PFSK-1 (cell line): ENCODE results near the gene SEMA3C.

ENCODE experiments used
- POLR2AphosphoS5 ChIP-seq: IDR thresholded peaks from 2 replicates; pipeline ENCODE4 v1.6.1; 2012; ENCODE audit warnings: low read depth, mild to moderate bottlenecking, control low read depth, low read length, moderate library complexity
- SIN3A ChIP-seq: IDR thresholded peaks from 2 replicates; pipeline ENCODE4 v1.6.1; 2012; ENCODE audit warnings: mild to moderate bottlenecking, low read length, moderate library complexity, borderline replicate concordance; ENCODE audit not compliant: insufficient read depth
- TAF1 ChIP-seq: IDR thresholded peaks from 2 replicates; pipeline ENCODE4 v1.6.1; 2012; ENCODE audit warnings: low read length, control low read depth, borderline replicate concordance; ENCODE audit not compliant: insufficient read depth
- TF ChIP-seq, protein P1 (sequence below), 2 experiments: IDR thresholded peaks; 2 replicates each; pipeline versions ENCODE4 v1.6.1 to v1.8.0; 2011 to 2012; ENCODE audit warnings: low read depth in 2 of 2, low read length in 2 of 2, control low read depth in 1 of 2, inconsistent platforms in 1 of 2, mild to moderate bottlenecking in 1 of 2, moderate library complexity in 1 of 2; ENCODE audit not compliant: insufficient read depth in 1 of 2

DNA sequence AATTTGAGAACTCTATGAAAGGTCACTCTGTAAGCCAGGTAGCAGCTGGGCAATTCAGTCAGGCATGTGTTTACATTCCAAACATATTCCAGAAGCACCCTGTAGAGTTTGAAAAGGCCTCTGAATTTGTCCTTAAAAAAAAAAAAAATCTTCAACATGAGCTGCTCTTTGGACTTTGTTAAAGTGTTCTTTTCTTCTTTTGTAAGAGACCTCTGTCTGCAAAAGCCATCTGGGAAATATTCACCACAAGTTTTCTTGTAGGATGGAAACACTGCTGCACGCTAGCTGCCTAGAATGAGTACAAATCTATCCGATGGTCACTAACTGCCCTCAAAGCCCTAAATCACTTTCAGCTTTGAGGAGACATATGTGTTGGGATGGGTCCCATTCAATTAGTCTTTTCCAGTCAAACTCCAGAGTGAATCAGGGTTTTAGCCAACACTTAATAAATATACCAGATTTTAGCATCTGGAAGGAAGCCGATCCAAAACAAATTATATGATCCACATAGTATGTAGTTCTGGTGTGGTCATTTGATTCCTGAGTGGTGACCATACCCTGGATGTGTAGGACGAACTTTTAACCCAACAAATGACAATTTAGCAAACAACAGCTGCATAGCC is 194.5 kb downstream of the SEMA3C start:
- TF ChIP-seq POLR2AphosphoS5 = no peak
- no peak for TF ChIP-seq TAF1
- TF ChIP-seq, protein P1, sequence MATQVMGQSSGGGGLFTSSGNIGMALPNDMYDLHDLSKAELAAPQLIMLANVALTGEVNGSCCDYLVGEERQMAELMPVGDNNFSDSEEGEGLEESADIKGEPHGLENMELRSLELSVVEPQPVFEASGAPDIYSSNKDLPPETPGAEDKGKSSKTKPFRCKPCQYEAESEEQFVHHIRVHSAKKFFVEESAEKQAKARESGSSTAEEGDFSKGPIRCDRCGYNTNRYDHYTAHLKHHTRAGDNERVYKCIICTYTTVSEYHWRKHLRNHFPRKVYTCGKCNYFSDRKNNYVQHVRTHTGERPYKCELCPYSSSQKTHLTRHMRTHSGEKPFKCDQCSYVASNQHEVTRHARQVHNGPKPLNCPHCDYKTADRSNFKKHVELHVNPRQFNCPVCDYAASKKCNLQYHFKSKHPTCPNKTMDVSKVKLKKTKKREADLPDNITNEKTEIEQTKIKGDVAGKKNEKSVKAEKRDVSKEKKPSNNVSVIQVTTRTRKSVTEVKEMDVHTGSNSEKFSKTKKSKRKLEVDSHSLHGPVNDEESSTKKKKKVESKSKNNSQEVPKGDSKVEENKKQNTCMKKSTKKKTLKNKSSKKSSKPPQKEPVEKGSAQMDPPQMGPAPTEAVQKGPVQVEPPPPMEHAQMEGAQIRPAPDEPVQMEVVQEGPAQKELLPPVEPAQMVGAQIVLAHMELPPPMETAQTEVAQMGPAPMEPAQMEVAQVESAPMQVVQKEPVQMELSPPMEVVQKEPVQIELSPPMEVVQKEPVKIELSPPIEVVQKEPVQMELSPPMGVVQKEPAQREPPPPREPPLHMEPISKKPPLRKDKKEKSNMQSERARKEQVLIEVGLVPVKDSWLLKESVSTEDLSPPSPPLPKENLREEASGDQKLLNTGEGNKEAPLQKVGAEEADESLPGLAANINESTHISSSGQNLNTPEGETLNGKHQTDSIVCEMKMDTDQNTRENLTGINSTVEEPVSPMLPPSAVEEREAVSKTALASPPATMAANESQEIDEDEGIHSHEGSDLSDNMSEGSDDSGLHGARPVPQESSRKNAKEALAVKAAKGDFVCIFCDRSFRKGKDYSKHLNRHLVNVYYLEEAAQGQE (IDR thresholded peaks at IDR 0.05; ENCODE audit: insufficient read depth in 1 of 2, low read depth in 2 of 2, low read length in 2 of 2) = no peak
- TF ChIP-seq SIN3A = no peak
